ENCODE data around the gene PHLDB3.
"Not testable (repeated sequence)": the region's sequence is repeated elsewhere in the genome, so short reads cannot be mapped to it uniquely, and the experiment has no call there.

Gene PHLDB3

GRCh38 chr19:43504426-43505185 lies at the start of gene PHLDB3:
TSS of gene PHLDB3 (minus strand) at chr19:43504746. CDS start at chr19:43504118, 628 bp downstream.
- Histone ChIP-seq H3K4me3 (ENCODE audit: low read depth in 1 of 2, low read length in 2 of 2) (peak within 1 kb of the TSS; percentile 90 to 96), H3K27me3 (ENCODE audit: control insufficient read depth in 1 of 2, insufficient read depth in 2 of 2, low read length in 2 of 2) (no peaks in the 10 kb centered on the region), H3K27ac (ENCODE audit: low read depth, low read length) (peak within 1 kb of the TSS; percentile 96), H3K4me1 (ENCODE audit: insufficient read depth, low read length) (peaks cover 9% of the 10 kb centered on the region), H3K9ac (ENCODE audit: low read length) (peak within 1 kb of the TSS; percentile 89), H3K9me3 (ENCODE audit: low read length) (no peaks in the 10 kb centered on the region), H3K36me3 (ENCODE audit: insufficient read depth, low read length) (peaks cover 12% of the 10 kb centered on the region)

GRCh38 chr19:43553656-43554055 lies 49.1 kb upstream of the PHLDB3 start:
- H3K4me3 ChIP-seq (ENCODE audit: low read depth in 1 of 2, low read length in 2 of 2): no peak overlapping the region
- H3K4me1 ChIP-seq (ENCODE audit: insufficient read depth, low read length): no peaks in the 10 kb centered on the region
- H3K27ac ChIP-seq (ENCODE audit: low read depth, low read length): no peak overlapping the region
- no peaks in the 10 kb centered on the region for H3K9me3 ChIP-seq (ENCODE audit: low read length)
- H3K36me3 ChIP-seq (ENCODE audit: insufficient read depth, low read length): peaks cover 55% of the 10 kb centered on the region
- H3K9ac ChIP-seq (ENCODE audit: low read length): no peak overlapping the region
- H3K27me3 ChIP-seq (ENCODE audit: control insufficient read depth in 1 of 2, insufficient read depth in 2 of 2, low read length in 2 of 2): no peaks in the 10 kb centered on the region

- Histone ChIP-seq H3K4me1 (ENCODE audit: insufficient read depth, low read length) (no peaks in the 10 kb centered on the region), H3K36me3 (ENCODE audit: insufficient read depth, low read length) (peaks cover 56% of the 10 kb centered on the region), H3K27me3 (ENCODE audit: control insufficient read depth in 1 of 2, insufficient read depth in 2 of 2, low read length in 2 of 2) (no peaks in the 10 kb centered on the region), H3K27ac (ENCODE audit: low read depth, low read length) (no peak overlapping the region), H3K9ac (ENCODE audit: low read length) (no peak overlapping the region), H3K4me3 (ENCODE audit: low read depth in 1 of 2, low read length in 2 of 2) (no peak overlapping the region), H3K9me3 (ENCODE audit: low read length) (no peaks in the 10 kb centered on the region)
Observed at GRCh38 chr19:43552616-43553015, 48.1 kb upstream of the PHLDB3 start.

GRCh38 chr19:43552198-43552450 lies 47.6 kb upstream of the PHLDB3 start:
- Histone ChIP-seq H3K9ac (ENCODE audit: low read length) (no peak overlapping the region), H3K4me3 (ENCODE audit: low read depth in 1 of 2, low read length in 2 of 2) (no peak overlapping the region), H3K9me3 (ENCODE audit: low read length) (no peaks in the 10 kb centered on the region), H3K27me3 (ENCODE audit: control insufficient read depth in 1 of 2, insufficient read depth in 2 of 2, low read length in 2 of 2) (no peaks in the 10 kb centered on the region), H3K4me1 (ENCODE audit: insufficient read depth, low read length) (no peaks in the 10 kb centered on the region), H3K36me3 (ENCODE audit: insufficient read depth, low read length) (peaks cover 53% of the 10 kb centered on the region), H3K27ac (ENCODE audit: low read depth, low read length) (no peak overlapping the region)

- no peak overlapping the region for H3K9ac ChIP-seq (ENCODE audit: low read length)
- H3K27ac ChIP-seq (ENCODE audit: low read depth, low read length): no peak overlapping the region
- H3K4me3 ChIP-seq (ENCODE audit: low read depth in 1 of 2, low read length in 2 of 2): no peak overlapping the region
- no peaks in the 10 kb centered on the region for H3K4me1 ChIP-seq (ENCODE audit: insufficient read depth, low read length)
- no peaks in the 10 kb centered on the region for H3K9me3 ChIP-seq (ENCODE audit: low read length)
- H3K27me3 ChIP-seq (ENCODE audit: control insufficient read depth in 1 of 2, insufficient read depth in 2 of 2, low read length in 2 of 2): no peaks in the 10 kb centered on the region
- H3K36me3 ChIP-seq (ENCODE audit: insufficient read depth, low read length): peaks cover 53% of the 10 kb centered on the region
Observed at GRCh38 chr19:43551399-43552197, 47.1 kb upstream of the PHLDB3 start.

- H3K4me1 ChIP-seq (ENCODE audit: insufficient read depth, low read length): no peaks in the 10 kb centered on the region
- no peaks in the 10 kb centered on the region for H3K9me3 ChIP-seq (ENCODE audit: low read length)
- no peak overlapping the region for H3K4me3 ChIP-seq (ENCODE audit: low read depth in 1 of 2, low read length in 2 of 2)
- peaks cover 55% of the 10 kb centered on the region for H3K36me3 ChIP-seq (ENCODE audit: insufficient read depth, low read length)
- no peak overlapping the region for H3K9ac ChIP-seq (ENCODE audit: low read length)
- H3K27me3 ChIP-seq (ENCODE audit: control insufficient read depth in 1 of 2, insufficient read depth in 2 of 2, low read length in 2 of 2): no peaks in the 10 kb centered on the region
- H3K27ac ChIP-seq (ENCODE audit: low read depth, low read length): no peak overlapping the region
Observed at GRCh38 chr19:43548706-43549105, 44.2 kb upstream of the PHLDB3 start.

- peaks cover 56% of the 10 kb centered on the region for H3K36me3 ChIP-seq (ENCODE audit: insufficient read depth, low read length)
- not testable (repeated sequence) for H3K9me3 ChIP-seq (ENCODE audit: low read length); H3K27ac ChIP-seq (ENCODE audit: low read depth, low read length); H3K27me3 ChIP-seq (ENCODE audit: control insufficient read depth in 1 of 2, insufficient read depth in 2 of 2, low read length in 2 of 2); H3K9ac ChIP-seq (ENCODE audit: low read length); H3K4me3 ChIP-seq (ENCODE audit: low read depth in 1 of 2, low read length in 2 of 2); H3K4me1 ChIP-seq (ENCODE audit: insufficient read depth, low read length)
Observed at GRCh38 chr19:43547926-43548325, 43.4 kb upstream of the PHLDB3 start.

GRCh38 chr19:43546581-43546980 lies 42.0 kb upstream of the PHLDB3 start:
- Histone ChIP-seq H3K4me1 (ENCODE audit: insufficient read depth, low read length) (no peaks in the 10 kb centered on the region), H3K27ac (ENCODE audit: low read depth, low read length) (no peak overlapping the region), H3K4me3 (ENCODE audit: low read depth in 1 of 2, low read length in 2 of 2) (no peak overlapping the region), H3K9me3 (ENCODE audit: low read length) (no peaks in the 10 kb centered on the region), H3K27me3 (ENCODE audit: control insufficient read depth in 1 of 2, insufficient read depth in 2 of 2, low read length in 2 of 2) (no peaks in the 10 kb centered on the region), H3K9ac (ENCODE audit: low read length) (no peak overlapping the region), H3K36me3 (ENCODE audit: insufficient read depth, low read length) (peaks cover 52% of the 10 kb centered on the region)

GRCh38 chr19:43545981-43546380 lies 41.4 kb upstream of the PHLDB3 start:
- no peaks in the 10 kb centered on the region for H3K4me1 ChIP-seq (ENCODE audit: insufficient read depth, low read length)
- H3K27ac ChIP-seq (ENCODE audit: low read depth, low read length): no peak overlapping the region
- H3K27me3 ChIP-seq (ENCODE audit: control insufficient read depth in 1 of 2, insufficient read depth in 2 of 2, low read length in 2 of 2): no peaks in the 10 kb centered on the region
- no peak overlapping the region for H3K9ac ChIP-seq (ENCODE audit: low read length)
- no peaks in the 10 kb centered on the region for H3K9me3 ChIP-seq (ENCODE audit: low read length)
- peaks cover 48% of the 10 kb centered on the region for H3K36me3 ChIP-seq (ENCODE audit: insufficient read depth, low read length)
- H3K4me3 ChIP-seq (ENCODE audit: low read depth in 1 of 2, low read length in 2 of 2): no peak overlapping the region

GRCh38 chr19:43545276-43545675 lies 40.7 kb upstream of the PHLDB3 start:
- Histone ChIP-seq H3K36me3 (ENCODE audit: insufficient read depth, low read length) (peaks cover 47% of the 10 kb centered on the region), H3K4me3 (ENCODE audit: low read depth in 1 of 2, low read length in 2 of 2) (no peak overlapping the region), H3K4me1 (ENCODE audit: insufficient read depth, low read length) (no peaks in the 10 kb centered on the region), H3K27me3 (ENCODE audit: control insufficient read depth in 1 of 2, insufficient read depth in 2 of 2, low read length in 2 of 2) (no peaks in the 10 kb centered on the region), H3K9me3 (ENCODE audit: low read length) (no peaks in the 10 kb centered on the region), H3K27ac (ENCODE audit: low read depth, low read length) (no peak overlapping the region), H3K9ac (ENCODE audit: low read length) (no peak overlapping the region)

GRCh38 chr19:43544077-43544476 lies 39.5 kb upstream of the PHLDB3 start:
- no peak overlapping the region for H3K9ac ChIP-seq (ENCODE audit: low read length)
- H3K4me3 ChIP-seq (ENCODE audit: low read depth in 1 of 2, low read length in 2 of 2): no peak overlapping the region
- no peaks in the 10 kb centered on the region for H3K9me3 ChIP-seq (ENCODE audit: low read length)
- H3K4me1 ChIP-seq (ENCODE audit: insufficient read depth, low read length): no peaks in the 10 kb centered on the region
- H3K27ac ChIP-seq (ENCODE audit: low read depth, low read length): no peak overlapping the region
- H3K27me3 ChIP-seq (ENCODE audit: control insufficient read depth in 1 of 2, insufficient read depth in 2 of 2, low read length in 2 of 2): no peaks in the 10 kb centered on the region
- H3K36me3 ChIP-seq (ENCODE audit: insufficient read depth, low read length): peaks cover 42% of the 10 kb centered on the region

Data from muscle layer of colon (tissue), 2 donors.